ENCODE results near the gene VAT1L.

GRCh38 chr16:77905374-77905920, 117.1 kb downstream of the VAT1L start:
- no peak for TF ChIP-seq POLR2A (IDR thresholded peaks at IDR 0.05)
- TF ChIP-seq CTCF (IDR thresholded peaks at IDR 0.05) = no peak
- TF ChIP-seq POLR2AphosphoS5 (IDR thresholded peaks at IDR 0.05) = no peak

Measured in prostate gland (tissue), 2 donors.